ENCODE data around the gene CASP3.

GRCh38 chr4:184636897-184637296 is 12.3 kb downstream of the CASP3 start:
- TF ChIP-seq CTCF (conservative IDR thresholded peaks at IDR 0.05; ENCODE audit: low read depth, low read length) (no peak), EZH2 (IDR thresholded peaks at IDR 0.05; ENCODE audit: low read length, unreplicated experiment) (no peak)
